HG02763 (cell line): ENCODE data around the gene CCL17.

Source experiments
- ATAC-seq: cut with Tn5 transposase; IDR thresholded peaks from one replicate; pipeline ENCODE4 v1.9.1; 2021; ENCODE audit warnings: mild to moderate bottlenecking, moderate library complexity; ENCODE audit not compliant: unreplicated experiment

The CCL17 gene

DNA sequence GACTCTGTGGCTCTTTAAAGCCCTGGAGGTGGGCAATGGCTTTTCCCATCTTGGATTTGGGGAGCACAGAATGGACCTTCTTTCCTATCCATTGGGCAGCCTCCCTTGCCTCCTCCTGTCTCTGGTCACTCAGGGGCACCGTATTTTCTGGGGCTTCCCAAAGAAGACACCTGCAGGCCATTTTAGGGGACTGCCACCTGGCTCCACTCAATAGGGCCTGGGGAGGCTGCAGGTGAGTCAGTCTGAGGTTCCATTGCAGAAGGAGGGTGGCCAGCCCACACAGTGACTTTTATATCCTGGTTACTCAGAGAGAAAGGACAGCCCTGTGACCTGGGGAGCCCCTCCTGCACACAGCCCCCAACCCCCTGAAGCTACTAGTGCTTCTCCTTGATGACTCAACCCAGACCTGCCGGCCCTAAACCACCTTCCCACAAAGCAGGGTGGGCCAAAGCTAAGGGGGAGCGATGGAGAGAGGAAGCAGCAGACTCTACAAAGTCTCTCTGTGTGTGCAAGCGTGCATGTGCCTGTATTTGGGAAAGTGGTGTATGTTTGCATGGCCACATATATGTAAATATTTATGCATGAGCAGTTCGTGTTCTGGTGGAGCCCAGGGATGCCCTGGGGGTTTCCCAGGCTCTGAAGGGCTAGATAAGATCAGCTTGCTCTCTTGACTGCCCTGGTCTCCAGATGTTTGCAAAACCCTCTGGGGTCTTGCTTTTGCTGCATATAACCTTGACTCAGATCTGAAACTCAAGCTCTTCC is 27.3 kb upstream of the CCL17 start:
- peak; percentile 55 for ATAC-seq

DNA sequence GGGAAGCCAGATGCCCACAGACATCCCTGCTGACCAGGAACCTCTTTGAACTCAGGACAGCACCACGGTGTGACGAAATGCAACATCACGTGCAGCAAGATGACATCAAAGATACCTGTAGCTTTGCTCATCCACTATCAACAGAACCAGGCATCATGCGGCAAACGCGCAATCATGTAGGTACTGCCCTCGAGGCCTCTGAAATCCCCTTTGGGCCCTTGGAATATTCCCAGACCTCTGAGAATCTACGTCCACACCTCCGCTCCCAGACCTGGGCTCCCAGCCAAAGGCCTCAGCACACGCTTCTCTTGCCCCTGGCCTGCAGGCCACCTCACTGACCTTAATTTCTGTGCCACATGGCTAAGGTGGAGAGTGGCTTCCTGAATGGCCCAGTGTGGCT is 25.0 kb upstream of the CCL17 start:
- no peak for ATAC-seq

DNA sequence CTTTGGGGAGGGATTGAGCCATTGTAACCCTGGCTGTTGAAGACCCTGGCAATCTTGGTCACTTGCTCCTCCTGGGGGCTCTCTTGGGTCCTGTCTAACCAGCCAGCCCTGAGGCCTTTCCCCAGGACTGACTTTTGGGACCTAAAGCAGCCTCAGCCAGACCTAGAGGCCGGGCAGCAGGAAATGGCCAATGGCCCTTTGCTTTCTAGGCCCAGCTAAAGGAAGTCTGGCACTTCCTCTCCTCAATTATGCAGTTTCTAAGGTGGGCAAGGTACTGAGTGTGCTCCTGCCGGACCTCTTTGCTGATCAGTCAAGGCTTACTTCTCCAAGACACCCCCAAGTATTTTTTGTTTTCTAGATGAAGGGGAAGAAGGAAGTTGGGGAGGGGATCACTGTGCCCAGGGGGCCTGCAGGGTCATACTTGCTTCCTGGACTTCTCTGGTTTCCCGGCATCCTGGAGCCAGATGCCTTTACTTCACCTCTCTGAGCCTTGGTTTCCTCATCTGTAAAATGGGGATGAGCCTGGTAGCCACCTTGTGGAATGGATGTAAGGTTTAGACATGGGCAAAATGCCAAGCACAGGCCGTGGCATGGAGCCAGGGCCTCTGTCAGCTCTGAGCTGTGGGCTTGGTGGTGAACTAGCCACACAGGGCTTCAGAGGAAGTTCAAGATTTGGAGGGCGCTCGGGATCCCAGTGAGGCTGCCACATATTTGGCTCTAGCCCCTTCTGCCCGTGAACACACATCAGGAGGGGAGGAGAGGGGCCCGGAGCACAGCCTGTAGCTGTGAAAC is 23.7 kb upstream of the CCL17 start:
- no peak for ATAC-seq

DNA sequence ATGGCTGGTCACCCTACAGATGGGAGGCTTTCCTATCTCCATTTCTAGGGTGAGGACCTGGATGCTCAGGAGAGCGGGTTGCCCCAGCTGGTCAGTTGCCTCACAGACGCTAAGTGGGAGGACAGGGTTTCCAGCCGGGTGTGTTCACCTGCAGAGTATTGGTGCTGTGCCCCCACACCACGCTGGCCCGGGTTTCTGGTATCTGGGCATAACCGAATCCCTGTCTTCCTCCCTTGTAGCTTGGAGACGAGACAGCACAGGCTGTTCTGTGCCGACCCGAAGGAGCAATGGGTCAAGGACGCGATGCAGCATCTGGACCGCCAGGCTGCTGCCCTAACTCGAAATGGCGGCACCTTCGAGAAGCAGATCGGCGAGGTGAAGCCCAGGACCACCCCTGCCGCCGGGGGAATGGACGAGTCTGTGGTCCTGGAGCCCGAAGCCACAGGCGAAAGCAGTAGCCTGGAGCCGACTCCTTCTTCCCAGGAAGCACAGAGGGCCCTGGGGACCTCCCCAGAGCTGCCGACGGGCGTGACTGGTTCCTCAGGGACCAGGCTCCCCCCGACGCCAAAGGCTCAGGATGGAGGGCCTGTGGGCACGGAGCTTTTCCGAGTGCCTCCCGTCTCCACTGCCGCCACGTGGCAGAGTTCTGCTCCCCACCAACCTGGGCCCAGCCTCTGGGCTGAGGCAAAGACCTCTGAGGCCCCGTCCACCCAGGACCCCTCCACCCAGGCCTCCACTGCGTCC is 22.6 kb upstream of the CCL17 start:
- ATAC-seq = no peak

DNA sequence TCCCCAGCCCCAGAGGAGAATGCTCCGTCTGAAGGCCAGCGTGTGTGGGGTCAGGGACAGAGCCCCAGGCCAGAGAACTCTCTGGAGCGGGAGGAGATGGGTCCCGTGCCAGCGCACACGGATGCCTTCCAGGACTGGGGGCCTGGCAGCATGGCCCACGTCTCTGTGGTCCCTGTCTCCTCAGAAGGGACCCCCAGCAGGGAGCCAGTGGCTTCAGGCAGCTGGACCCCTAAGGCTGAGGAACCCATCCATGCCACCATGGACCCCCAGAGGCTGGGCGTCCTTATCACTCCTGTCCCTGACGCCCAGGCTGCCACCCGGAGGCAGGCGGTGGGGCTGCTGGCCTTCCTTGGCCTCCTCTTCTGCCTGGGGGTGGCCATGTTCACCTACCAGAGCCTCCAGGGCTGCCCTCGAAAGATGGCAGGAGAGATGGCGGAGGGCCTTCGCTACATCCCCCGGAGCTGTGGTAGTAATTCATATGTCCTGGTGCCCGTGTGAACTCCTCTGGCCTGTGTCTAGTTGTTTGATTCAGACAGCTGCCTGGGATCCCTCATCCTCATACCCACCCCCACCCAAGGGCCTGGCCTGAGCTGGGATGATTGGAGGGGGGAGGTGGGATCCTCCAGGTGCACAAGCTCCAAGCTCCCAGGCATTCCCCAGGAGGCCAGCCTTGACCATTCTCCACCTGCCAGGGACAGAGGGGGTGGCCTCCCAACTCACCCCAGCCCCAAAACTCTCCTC is 21.9 kb upstream of the CCL17 start:
- ATAC-seq = no peak

DNA sequence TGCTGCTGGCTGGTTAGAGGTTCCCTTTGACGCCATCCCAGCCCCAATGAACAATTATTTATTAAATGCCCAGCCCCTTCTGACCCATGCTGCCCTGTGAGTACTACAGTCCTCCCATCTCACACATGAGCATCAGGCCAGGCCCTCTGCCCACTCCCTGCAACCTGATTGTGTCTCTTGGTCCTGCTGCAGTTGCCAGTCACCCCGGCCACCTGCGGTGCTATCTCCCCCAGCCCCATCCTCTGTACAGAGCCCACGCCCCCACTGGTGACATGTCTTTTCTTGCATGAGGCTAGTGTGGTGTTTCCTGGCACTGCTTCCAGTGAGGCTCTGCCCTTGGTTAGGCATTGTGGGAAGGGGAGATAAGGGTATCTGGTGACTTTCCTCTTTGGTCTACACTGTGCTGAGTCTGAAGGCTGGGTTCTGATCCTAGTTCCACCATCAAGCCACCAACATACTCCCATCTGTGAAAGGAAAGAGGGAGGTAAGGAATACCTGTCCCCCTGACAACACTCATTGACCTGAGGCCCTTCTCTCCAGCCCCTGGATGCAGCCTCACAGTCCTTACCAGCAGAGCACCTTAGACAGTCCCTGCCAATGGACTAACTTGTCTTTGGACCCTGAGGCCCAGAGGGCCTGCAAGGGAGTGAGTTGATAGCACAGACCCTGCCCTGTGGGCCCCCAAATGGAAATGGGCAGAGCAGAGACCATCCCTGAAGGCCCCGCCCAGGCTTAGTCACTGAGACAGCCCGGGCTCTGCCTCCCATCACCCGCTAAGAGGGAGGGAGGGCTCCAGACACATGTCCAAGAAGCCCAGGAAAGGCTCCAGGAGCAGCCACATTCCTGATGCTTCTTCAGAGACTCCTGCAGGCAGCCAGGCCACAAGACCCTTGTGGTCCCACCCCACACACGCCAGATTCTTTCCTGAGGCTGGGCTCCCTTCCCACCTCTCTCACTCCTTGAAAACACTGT is 21.0 kb upstream of the CCL17 start:
- no peak for ATAC-seq

DNA sequence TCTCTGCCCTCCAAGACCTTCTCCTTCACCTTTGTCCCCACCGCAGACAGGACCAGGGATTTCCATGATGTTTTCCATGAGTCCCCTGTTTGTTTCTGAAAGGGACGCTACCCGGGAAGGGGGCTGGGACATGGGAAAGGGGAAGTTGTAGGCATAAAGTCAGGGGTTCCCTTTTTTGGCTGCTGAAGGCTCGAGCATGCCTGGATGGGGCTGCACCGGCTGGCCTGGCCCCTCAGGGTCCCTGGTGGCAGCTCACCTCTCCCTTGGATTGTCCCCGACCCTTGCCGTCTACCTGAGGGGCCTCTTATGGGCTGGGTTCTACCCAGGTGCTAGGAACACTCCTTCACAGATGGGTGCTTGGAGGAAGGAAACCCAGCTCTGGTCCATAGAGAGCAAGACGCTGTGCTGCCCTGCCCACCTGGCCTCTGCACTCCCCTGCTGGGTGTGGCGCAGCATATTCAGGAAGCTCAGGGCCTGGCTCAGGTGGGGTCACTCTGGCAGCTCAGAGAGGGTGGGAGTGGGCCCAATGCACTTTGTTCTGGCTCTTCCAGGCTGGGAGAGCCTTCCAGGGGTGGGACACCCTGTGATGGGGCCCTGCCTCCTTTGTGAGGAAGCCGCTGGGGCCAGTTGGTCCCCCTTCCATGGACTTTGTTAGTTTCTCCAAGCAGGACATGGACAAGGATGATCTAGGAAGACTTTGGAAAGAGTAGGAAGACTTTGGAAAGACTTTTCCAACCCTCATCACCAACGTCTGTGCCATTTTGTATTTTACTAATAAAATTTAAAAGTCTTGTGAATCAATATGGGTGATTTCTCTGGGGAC is 20.1 kb upstream of the CCL17 start:
- ATAC-seq = no peak

DNA sequence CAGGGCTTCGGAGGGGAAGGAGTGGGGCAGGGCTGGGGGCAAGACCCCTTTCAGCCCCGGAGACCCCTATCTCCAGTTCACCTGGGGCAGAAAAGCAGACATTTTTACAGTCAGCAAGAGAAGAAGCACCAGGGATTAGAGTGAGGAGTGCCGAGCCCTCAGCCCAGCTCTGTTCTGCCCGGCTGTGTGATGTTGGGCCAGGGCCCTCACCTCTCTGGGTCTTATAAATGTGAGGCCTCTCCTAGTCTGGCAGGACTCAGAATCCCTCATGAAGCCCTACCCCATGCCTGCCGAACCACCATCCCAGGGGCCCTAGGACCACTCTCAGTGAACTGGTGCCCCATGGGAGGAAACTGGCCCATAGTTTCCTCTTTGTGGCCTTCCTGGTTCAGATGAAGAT is 19.5 kb upstream of the CCL17 start:
- no peak for ATAC-seq

DNA sequence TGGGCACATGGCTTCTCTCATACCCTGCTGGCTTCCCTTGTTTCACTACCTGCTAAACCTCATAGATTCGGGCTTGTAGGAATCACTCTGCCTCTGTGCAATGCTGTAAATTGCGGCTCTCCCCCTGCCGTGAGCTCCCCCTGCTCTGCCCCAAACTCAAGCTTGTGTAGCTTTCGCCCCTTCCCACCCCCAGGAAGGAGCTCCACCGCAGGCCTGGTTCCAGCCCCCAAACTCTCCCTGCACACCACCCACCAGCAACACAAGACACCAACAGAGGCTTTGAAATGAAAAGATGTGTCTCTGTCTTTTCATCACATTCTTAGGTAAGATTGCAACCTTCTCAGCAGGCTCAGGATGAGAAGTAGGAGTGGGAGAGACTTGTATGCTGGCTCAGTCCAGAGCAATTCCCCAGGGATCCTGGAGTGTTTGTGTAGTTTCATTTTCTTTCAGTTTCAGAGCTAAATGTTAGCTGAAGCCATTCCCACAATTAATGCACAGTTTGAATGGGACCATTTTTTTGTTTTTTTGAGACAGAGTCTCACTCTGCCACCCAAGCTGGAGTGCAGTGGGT is 18.1 kb upstream of the CCL17 start:
- no peak for ATAC-seq

DNA sequence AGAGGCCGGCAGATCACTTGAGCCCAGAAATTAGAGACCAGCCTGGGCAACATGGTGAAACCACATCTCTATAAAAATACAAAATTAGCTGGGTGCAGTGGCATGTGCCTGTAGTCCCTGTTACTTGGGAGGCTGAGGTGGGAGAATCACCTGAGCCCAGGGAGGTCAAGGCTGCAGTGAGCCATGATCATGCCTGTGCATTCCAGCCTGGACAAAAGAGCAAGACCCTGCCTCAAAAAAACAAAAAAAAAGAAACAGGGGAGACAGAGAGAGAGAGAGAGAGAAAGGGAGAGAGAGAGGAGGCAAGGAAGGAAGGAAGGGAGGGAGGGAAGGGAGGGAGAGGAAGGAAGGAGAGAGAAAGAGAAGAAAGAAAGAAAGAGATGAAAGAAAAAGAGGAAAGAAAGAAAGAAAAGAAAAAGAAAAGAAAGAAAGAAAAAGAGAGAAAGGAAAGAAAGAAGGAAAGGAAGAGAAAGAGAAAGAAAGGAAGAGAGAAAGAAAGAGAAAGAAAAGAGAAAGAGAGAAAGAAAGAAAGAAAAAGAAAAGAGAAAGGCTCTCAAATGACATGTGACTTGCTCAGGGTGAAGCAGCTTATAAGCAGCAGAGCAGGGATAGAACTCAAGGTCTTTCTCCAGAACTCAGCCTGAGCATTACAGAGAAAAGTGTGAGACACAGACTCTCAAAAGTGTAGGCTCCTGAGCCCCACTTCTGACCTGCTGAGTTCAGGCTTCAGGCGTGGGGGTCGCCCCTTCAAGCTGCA is 16.8 kb upstream of the CCL17 start:
- no peak for ATAC-seq

DNA sequence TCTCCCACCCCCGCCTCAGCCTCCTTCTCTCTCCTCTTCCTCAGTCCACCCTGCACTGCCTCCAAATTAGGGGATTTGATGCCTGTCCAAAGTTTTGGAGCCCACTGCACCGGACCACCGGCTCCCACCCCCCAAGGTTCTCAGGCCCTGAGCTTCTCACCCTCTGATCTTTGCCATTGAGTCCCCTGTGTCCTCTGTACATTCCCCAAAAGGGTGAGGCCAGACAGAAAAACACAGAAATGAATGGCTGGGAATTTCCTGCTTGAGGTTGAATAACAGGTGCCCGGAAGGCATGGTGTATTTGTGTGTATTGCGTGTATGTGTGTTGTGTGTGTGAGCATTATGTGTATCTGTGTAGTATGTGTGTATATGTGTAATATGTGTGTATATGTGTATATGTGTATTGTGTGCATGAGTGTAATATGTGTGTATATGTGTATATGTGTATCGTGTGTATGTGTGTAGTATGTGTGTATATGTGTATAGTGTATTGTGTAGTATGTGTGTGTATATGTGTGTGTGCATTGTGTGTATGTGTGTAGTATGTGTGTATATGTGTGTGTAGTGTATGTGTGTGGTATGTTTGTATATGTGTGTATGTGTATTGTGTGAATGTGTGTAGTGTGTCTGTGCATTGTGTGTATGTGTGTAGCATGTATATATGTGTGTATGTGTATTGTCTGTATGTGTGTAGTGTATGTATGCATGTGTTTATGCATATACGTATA is 16.0 kb upstream of the CCL17 start:
- no peak for ATAC-seq

DNA sequence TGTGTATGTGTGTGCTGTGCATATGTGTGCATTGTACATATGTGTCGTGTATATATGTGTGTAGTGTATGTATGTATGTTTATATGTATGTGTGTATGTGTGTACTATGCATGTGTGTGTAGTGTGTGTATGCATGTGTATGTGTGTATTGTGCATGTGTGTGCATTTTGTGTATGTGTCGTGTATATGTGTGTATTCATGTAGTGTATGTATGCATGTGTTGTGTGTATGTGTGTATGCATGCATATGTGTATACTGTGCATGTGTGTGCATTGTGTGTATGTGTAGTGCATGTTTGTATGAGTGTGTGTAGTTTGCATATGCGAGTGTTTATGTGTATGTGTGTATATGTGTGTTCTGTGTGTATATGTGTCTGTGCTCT is 15.5 kb upstream of the CCL17 start:
- no peak for ATAC-seq

DNA sequence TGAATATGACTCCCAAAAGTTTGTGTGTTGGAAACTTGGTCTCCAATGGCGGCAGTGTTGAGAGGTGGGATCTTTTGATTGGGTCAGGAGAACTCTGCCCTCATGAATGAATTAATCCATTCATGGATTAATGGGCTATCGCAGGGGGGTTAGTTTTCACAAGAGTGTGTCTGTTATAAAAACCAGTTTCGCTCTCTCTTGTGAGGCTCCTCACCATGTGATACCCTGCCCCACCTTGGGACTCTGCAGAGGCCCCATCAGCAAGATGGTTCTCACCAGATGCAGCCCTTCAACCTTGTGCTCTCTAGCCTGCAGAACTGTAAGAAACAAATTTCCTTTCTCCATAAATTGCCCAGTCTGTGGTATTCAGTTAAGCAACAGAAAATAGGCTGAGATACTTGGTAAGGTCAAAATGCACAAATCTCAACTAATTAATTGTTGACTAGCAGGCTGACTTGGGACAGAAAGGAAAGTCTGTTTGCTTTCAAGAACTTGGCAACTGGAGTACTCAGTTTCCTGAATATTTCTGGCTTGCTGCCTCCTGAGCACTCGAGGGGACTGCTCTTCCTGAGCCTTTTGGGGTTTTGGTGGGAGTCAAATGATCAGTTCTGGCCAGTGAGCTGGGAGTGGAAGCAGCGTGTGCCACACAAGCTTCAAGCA is 13.8 kb upstream of the CCL17 start:
- ATAC-seq = no peak

DNA sequence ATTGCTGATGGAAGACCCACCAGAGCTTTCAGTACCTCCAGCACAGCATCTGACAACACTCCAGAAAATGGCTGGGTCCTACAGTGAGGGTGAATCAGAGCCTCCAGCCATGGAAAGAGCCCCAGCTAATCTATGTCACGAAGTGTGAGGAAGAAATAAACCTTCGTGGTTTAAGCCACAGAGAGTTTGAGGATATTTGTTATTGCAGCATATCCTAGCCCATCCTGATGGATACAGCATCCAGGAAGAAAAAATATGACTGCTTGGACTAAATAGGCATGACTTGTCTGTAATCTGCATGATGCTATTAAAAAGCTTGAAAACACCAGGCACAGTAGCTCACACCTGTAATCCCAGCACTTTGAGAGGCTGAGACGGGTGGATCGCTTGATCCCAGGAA is 13.3 kb upstream of the CCL17 start:
- ATAC-seq = no peak

DNA sequence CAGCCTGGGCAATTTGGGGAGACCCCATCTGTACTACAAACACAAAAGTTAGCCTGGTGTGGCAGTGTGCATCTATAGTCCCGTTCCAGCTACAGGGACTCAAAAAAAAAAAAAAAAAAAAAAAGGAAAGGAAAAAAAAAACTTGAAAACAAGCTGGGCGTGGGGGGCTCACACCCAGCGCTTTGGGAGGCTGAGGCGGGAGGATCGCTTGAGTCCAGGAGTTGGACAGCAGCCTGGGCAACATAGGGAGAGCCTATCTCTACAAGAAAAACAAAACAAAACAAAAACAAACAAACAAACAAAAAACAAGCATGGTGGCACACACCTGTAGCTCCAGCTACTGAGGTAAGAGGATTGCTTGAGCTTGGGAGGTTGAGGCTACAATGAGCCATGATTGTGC is 12.9 kb upstream of the CCL17 start:
- no peak for ATAC-seq

DNA sequence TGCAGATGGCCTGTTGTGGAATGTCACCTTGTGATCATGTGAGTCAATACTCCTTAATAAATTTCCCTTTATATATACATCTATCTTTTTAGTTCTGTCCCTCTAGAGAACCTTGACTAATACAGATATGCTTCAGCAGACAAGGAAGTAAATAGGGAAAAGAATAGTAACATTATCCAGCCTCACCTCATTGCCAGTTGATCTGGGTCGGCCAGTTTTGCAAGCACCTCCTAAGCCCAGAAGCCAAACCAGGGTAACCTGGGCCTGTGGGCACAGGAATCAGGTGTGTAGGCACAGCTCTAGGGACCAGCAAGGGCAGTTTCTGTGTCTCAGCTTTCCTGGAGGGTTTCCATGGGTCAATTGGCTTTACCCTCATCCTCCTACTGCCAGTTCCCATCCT is 11.9 kb upstream of the CCL17 start:
- ATAC-seq = no peak

DNA sequence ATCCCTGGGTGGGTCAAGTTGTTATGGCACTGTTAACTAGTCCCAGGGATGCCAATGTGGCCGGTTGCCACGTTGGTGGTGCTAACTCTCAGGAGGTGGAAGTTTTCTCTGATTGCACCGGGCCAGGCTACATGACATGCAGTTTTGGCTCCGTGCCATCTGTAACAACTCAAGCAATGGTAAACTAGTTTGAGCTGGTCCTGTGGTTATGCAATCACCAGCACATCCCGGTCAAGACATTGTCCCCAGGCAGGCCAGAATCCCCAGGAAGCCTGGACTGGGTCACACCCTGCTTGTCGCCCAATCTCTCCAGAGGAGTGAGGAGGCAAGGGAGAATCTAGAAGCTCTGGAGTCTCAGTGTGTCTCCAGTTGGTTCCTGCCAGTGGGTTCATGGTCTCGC is 10.1 kb upstream of the CCL17 start:
- no peak for ATAC-seq
